HG03378 (cell line): ENCODE results near the gene ROCK1.

Experiments used
- ATAC-seq: cut with Tn5 transposase; IDR thresholded peaks from one replicate; pipeline ENCODE4 v1.9.1; 2021; ENCODE audit warnings: mild to moderate bottlenecking, moderate library complexity; ENCODE audit not compliant: unreplicated experiment

Gene ROCK1

GRCh38 chr18:21109936-21110712 lies 1.5 kb downstream of the ROCK1 start:
- ATAC-seq: peak; percentile 11

- ATAC-seq: peak; percentile 46
Observed at GRCh38 chr18:21105936-21106335, 5.7 kb downstream of the ROCK1 start.

- ATAC-seq: no peak
Observed at GRCh38 chr18:21101172-21101571, 10.4 kb downstream of the ROCK1 start.

GRCh38 chr18:21100678-21101077 lies 10.9 kb downstream of the ROCK1 start:
- ATAC-seq: no peak

GRCh38 chr18:21100146-21100545 lies 11.5 kb downstream of the ROCK1 start:
- no peak for ATAC-seq

- peak; percentile 85 for ATAC-seq
Observed at GRCh38 chr18:21099442-21099841, 12.2 kb downstream of the ROCK1 start.

- ATAC-seq: no peak
Observed at GRCh38 chr18:21096760-21097159, 14.9 kb downstream of the ROCK1 start.

GRCh38 chr18:21093133-21093532 lies 18.5 kb downstream of the ROCK1 start:
- ATAC-seq: no peak

- ATAC-seq: no peak
Observed at GRCh38 chr18:21090680-21091079, 20.9 kb downstream of the ROCK1 start.

GRCh38 chr18:21085579-21086166 lies 25.9 kb downstream of the ROCK1 start:
- no peak for ATAC-seq

- no peak for ATAC-seq
Observed at GRCh38 chr18:21084511-21085078, 27.0 kb downstream of the ROCK1 start.

GRCh38 chr18:21083017-21083416 lies 28.6 kb downstream of the ROCK1 start:
- no peak for ATAC-seq

GRCh38 chr18:21081426-21081825 lies 30.2 kb downstream of the ROCK1 start:
- ATAC-seq: no peak

- no peak for ATAC-seq
Observed at GRCh38 chr18:21080576-21080975, 31.0 kb downstream of the ROCK1 start.

GRCh38 chr18:21074336-21075323 lies 37.0 kb downstream of the ROCK1 start:
- no peak for ATAC-seq

- ATAC-seq: no peak
Observed at GRCh38 chr18:21073180-21073579, 38.4 kb downstream of the ROCK1 start.

- ATAC-seq: no peak
Observed at GRCh38 chr18:21071071-21071470, 40.5 kb downstream of the ROCK1 start.

- ATAC-seq: no peak
Observed at GRCh38 chr18:21069468-21069867, 42.1 kb downstream of the ROCK1 start.

- ATAC-seq: no peak
Observed at GRCh38 chr18:21064347-21064746, 47.3 kb downstream of the ROCK1 start.

- no peak for ATAC-seq
Observed at GRCh38 chr18:21063011-21063410, 48.6 kb downstream of the ROCK1 start.

- no peak for ATAC-seq
Observed at GRCh38 chr18:21057112-21057511, 54.5 kb downstream of the ROCK1 start.
